ENCODE results near the gene COPS2.
"Not testable (repeated sequence)": the region's sequence is repeated elsewhere in the genome, so short reads cannot be mapped to it uniquely, and the experiment has no call there.

Gene COPS2

DNA sequence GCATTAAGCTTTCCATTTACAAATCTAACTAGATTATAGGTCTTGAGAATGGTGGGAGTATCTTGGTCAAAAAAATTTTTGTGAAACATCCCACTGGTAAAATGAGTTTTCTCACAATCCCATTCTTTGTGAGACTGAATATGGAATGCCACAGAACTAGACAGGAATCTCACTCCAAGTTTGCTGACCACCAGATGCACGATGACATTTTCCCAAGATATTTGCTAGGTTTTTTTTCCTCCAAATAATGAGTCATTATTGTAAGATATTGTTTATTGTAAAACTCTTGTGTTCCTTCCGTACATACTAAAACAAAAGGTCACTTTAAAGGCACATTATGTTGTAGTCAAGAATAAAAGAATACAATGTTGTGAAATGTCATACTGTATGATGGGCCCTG lies 53.9 kb downstream of the COPS2 start:
- DNase-seq: no peak

DNA sequence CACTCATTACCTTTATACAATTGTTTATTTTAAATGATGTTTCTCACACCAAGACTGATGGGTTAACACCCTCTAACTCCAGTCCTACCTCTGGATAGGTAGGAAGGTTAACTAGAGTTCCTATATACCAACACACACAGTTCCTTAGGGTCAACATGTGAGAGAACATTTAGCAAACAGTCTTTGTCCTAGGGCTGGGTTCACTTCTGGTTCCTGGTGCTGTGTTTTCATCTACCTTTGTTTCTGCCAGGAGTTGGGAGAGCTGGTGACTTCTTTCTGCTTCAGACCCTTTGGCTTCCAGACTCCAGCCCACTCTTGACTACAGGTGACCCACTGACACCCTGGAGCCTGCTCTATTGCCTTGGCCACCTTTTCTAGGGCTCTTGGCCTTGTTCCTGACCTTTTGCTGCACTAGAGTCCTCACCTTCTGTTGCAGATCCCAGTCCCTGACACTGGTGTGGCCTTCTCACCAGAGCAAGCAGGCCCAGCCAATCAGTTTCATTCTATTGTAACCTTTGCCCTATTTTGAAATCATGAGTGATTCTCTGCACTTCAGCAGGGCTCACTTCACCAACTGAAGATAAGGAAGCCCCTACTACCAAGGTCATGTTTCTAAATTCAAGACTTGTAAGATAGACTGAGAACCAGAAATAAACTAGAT lies 59.2 kb downstream of the COPS2 start:
- no peak for DNase-seq

DNA sequence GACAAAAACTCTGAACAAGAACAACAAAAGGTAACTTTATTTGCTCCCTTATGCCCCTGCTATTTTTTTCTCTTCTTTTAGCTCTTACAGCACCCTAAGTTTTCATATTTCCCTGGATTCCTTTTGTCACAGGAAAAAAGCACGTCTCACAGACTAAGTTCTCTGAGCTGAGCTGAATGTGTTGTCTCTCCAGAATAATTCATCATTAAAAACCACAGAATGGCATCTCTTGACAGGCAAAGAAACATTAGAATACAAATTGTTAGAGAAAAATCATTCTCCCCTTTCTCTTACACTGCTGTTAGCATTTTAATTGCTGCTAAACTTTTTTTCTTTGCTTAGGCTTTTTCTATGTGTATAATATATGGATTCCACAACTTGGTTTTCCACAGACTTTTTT lies 60.5 kb downstream of the COPS2 start:
- DNase-seq: no peak

DNA sequence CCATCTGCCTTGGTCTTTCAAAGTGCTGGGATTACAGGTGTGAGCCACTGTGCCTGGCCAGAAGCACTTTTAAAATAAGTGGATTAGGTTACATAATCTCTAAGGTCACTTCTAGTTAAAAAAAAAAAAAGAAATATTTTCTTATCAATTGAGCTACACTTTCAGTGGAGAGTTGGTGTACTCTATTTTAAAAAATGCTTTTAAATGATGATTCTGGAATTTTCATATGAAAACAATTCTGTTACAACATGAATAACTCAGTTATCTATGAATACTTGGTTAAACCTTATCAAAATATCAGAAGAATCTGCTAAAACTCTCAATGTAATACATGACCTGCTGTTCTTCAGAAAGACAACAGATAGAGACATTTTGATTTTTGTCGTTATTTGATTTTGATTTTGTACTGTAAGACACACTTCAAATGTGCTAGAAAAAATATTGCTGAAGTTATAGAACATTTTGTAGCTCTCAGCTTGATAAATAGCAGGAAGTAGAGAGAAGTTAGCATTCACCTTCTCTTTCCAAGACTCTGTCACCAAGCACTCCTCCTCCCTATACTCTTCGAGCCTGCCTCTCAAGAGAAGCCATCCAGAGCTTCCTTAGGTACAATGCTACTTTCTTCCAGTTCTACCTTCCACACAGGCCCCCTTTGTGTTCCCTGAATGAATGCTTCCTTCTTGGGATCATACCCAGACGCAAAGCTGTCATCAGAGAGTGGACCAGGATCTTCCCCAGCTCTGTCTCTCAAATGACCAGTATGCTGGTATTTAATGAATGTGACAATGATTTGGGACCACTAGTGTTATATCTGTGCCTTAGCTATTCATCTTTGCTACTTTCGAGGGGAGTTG lies 61.9 kb downstream of the COPS2 start:
- no peak for DNase-seq

DNA sequence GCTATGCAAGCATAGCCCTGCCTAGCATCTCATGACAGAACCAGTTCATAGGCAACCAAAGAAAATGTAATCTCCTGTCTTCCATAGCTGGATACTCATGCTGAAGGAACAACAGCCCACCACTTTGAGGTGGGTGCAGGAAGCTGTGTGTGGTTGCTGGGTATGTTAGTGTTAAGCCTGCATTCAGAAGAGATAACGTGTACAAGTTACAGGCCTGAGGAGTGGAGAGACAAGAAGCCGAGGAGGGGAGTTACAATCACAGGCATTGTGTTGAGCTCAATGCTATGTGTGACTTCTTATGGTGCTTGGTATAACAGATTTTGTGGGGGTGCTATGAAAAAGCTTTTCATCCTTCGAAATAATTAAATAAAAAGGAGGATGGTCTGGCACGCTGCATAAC lies 66.4 kb downstream of the COPS2 start:
- no peak for DNase-seq

DNA sequence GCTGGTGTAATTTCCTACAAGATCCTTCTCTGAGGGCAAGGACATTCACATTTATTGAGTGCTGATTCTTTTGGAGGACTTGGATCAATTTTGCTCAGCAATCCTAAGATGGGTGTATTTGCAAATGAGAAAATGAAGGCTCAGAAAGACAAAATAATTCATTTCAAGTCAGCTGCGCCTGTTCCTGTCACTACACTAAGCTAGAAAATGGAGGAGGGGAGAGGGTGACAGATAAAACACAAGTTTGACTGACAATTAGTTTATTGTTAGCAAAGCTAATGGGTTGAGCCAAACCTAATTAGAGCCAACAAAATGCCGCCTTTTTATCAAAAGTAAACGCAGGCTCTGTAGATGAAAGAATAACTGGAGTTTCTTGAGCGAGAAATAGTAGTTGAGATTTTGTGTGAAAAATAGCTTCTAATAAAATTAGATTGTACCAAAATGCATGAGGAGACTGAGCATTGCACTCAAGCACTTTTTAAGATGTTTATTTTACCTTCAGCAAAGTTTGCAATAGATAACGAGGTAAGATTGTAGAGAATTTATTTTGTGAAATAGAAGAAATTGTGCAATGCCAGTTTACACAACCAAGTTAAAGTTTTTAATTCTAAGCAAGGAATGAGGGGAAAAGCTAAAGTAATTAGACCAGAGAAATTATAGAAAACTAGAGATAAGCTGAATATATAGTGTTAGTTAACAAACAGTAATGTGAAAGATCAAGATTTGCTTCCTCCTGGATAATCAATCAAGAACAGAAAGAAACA lies 69.5 kb downstream of the COPS2 start:
- no peak for DNase-seq

DNA sequence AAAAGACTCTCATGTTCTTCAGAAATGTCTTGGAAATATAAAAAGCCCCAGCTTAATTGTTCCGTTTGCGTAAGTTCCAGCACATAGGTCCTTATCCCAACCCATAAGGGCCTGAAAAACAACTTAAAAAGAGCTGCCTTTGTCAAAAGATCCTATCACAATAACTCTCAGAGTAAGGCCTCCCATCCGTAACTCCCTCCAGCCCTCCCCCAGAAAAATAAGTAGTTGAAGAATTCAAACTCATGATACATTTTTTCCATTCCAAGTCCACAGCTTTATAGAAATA lies 71.2 kb downstream of the COPS2 start:
- DNase-seq: no peak

DNA sequence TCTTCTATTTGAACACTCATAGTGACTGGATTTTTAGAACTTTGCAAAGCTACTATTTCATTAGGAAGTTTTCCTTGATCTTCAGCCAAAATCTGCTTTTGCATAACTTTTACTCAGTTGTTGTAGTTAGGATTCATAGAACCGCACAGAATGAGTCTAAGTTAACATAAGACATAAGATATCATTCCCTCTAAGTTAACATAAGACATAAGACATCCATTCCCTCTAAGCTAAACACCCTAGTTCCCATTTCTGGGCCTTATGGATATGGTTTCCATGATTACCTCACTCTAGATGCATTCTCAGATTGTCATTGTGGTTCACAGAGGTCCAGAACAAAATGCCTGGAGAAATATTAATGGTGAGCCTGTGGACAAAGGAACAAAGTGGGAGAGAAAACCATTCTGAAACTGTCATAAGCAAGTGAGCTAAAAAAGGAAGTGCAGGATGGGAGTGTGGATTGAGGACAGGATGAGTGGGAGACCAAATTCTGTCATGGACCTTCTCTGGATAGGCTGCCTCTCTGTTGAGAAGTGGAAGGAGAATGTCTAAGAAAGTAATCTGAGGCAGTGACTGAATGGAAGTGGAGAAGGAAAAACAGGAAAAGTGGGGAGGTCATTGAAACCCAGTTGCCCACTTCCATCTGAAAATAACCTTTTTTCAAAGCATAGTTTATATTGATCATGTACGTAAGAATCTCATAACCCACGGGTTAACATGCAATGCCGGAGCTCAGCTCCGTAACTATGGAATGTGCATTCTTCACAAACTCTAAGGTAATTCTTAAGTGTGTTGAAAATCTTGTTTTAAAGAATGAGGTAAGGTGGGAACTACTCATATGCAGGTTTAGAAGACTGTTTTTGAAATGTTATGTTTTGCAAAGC lies 71.8 kb downstream of the COPS2 start:
- DNase-seq: no peak

DNA sequence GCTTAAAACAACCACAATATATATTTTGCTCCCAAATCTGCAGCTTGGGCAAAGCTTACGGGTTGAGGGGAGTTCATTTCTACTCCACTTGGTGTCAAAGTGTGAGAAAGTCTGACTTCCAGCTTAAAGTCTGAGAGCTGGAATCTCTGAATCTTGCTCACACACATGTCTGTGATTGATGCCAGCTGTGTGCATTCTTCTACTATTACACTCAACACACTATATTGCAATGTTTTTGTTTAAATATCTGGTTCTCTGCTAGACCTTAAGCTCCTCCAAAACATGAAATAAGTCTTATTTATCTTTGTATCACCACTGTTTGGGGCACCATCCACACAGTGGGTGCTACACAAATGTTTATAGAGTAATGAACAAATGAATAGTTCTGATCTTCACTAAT lies 72.4 kb downstream of the COPS2 start:
- no peak for DNase-seq

DNA sequence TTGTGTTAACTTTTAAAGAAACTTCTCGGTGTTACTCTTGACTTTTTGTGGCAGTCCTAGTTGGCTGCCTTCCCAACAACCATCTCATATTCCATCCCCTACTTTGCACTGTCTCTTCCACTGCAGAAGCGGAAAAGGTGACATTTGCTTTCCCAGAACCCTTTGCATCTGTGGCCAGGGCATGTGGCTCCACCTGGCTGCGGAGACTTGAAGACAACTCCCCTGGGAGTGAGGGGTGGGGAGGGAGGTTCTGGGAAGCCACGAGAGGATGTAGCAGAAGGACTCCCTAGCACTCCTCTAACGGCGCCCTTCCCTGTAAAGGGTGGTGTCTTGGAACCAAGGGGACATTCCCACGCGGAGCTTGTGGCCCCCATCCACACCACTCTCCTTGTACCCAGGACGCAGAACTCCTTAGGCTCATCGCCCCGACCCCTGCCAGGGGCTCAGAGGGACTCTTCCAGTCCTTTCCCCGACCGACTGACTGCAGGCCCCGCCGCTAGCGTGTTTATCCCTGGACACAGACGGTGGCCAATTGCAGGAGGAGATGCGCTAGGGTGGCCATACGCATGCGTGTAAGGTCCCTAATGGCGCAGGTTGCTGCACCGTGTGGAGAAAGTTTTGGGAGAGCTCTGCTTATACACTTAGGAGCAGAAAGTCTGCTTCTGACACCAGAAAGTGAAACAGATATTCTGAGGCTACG lies 75.9 kb downstream of the COPS2 start:
- peak in 1 of 2 experiments; percentile 3 for DNase-seq

DNA sequence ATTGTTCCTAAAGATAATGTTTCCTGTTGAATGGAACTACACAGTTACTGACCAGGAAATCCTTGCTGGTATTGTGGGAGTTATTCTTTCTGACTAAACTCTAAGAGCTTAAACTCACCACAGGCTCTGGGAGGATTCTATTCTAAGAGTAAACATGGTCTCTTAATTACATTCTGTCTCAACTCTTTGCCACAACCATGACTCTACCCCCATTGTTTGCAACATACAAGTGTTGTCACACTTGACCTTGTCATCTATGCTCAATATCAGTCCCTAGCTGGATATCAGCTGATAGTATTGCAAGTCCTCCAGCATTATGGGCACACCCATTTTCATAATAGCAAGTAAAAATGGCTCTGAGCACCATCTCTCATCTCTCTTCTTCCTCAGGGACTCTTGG lies 79.5 kb downstream of the COPS2 start:
- no peak for DNase-seq

DNA sequence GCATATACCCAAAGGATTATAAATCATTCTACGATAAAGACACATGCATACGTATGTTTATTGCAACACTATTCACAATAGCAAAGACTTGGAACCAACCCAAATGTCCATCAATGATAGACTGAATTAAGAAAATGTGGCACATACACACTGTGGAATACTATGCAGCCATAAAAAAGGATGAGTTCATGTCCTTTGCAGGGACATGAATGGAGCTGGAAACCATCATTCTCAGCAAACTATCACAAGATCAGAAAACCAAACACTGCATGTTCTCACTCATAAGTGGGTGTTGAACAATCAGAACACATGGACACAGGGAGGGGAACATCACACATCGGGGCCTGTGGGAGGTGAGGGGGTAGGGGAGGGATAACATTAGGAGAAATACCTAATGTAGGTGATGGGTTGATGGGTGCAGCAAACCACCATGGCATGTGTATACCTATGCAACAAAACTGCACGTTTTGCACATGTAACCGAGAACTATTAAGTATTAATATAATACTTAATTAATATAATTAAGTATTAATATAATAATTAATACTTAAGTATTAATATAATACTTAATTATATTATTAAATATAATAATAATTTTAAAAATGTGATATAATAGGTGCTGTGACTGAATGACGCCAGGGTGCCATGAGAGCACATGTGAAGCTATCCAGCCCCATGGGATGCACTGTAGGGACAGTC lies 80.7 kb downstream of the COPS2 start:
- DNase-seq: not testable (repeated sequence)

Measured in NCI-H526 (cell line).